Stimulated activated effector memory CD8-positive, alpha-beta T cell treated with anti-CD3 and anti-CD28 coated beads, Interleukin-12 subunit alpha, Interleukin-12 subunit beta, amount 100 ng/mL, for 72 hours (primary cell): ENCODE results near the gene MOV10.
"Not testable (repeated sequence)": the region's sequence is repeated elsewhere in the genome, so short reads cannot be mapped to it uniquely, and the experiment has no call there.

Experiments
- ATAC-seq: fragments of 150-1000 bp; cut with Tn5 transposase; 2 replicates; pipeline ENCODE4 v1.10.0; 2021
- DNase-seq, 2 donors: peaks; one replicate each; pipeline ENCODE4 v3.0.0; 2021 to 2022; ENCODE audit warnings: low spot score in 2 of 2
- H3K27ac Mint-ChIP-seq: one replicate; pipeline ENCODE4 v1.8.0; 2022; ENCODE audit warnings: mild to moderate bottlenecking, mixed read lengths
- H3K36me3 Mint-ChIP-seq: one replicate; pipeline ENCODE4 v1.8.0; 2022; ENCODE audit warnings: mild to moderate bottlenecking, mixed read lengths
- H3K4me1 Mint-ChIP-seq: one replicate; pipeline ENCODE4 v1.8.0; 2022; ENCODE audit warnings: mixed read lengths
- H3K4me3 Mint-ChIP-seq: one replicate; pipeline ENCODE4 v1.8.0; 2022; ENCODE audit warnings: mild to moderate bottlenecking, mixed read lengths
- H3K9me3 Mint-ChIP-seq: one replicate; pipeline ENCODE4 v1.8.0; 2022; ENCODE audit warnings: mixed read lengths

The MOV10 gene

GRCh38 chr1:112721966-112722524 lies 47.6 kb downstream of the MOV10 start:
- no peaks in the 10 kb centered on the region for H3K9me3 Mint-ChIP-seq
- H3K4me3 Mint-ChIP-seq, result peak overlapping the region; percentile 32
- ATAC-seq (no peak), DNase-seq (no peak)
- H3K4me1 Mint-ChIP-seq, result peaks cover 25% of the 10 kb centered on the region
- no peak overlapping the region for H3K27ac Mint-ChIP-seq
- no peaks in the 10 kb centered on the region for H3K36me3 Mint-ChIP-seq

- peak overlapping the region; percentile 11 for H3K27ac Mint-ChIP-seq
- DNase-seq, result no peak
- no peaks in the 10 kb centered on the region for H3K36me3 Mint-ChIP-seq
- peak overlapping the region; percentile 32 for H3K4me3 Mint-ChIP-seq
- peak; percentile 36 for ATAC-seq
- no peaks in the 10 kb centered on the region for H3K9me3 Mint-ChIP-seq
- H3K4me1 Mint-ChIP-seq, result peaks cover 19% of the 10 kb centered on the region
Measured at GRCh38 chr1:112722601-112723510, 48.4 kb downstream of the MOV10 start.

GRCh38 chr1:112723511-112723839 lies 49.0 kb downstream of the MOV10 start:
- DNase-seq (no peak), ATAC-seq (peak; percentile 45)
- H3K4me1 Mint-ChIP-seq, result peaks cover 16% of the 10 kb centered on the region
- peak overlapping the region; percentile 11 for H3K27ac Mint-ChIP-seq
- no peaks in the 10 kb centered on the region for H3K36me3 Mint-ChIP-seq
- H3K9me3 Mint-ChIP-seq, result no peaks in the 10 kb centered on the region
- H3K4me3 Mint-ChIP-seq, result no peak overlapping the region

- not testable (repeated sequence) for H3K4me3 Mint-ChIP-seq, H3K36me3 Mint-ChIP-seq, H3K27ac Mint-ChIP-seq, H3K9me3 Mint-ChIP-seq, DNase-seq, ATAC-seq
- H3K4me1 Mint-ChIP-seq, result peaks cover 12% of the 10 kb centered on the region
Measured at GRCh38 chr1:112724240-112724639, 49.8 kb downstream of the MOV10 start.

- no peaks in the 10 kb centered on the region for H3K9me3 Mint-ChIP-seq
- DNase-seq (no peak), ATAC-seq (peak; percentile 31)
- peaks cover 8% of the 10 kb centered on the region for H3K4me1 Mint-ChIP-seq
- no peak overlapping the region for H3K4me3 Mint-ChIP-seq
- H3K27ac Mint-ChIP-seq, result no peak overlapping the region
- H3K36me3 Mint-ChIP-seq, result no peaks in the 10 kb centered on the region
Measured at GRCh38 chr1:112727716-112728115, 53.3 kb downstream of the MOV10 start.

GRCh38 chr1:112728306-112728971 lies 54.0 kb downstream of the MOV10 start:
- H3K27ac Mint-ChIP-seq, H3K4me1 Mint-ChIP-seq, H3K36me3 Mint-ChIP-seq, DNase-seq, H3K4me3 Mint-ChIP-seq, H3K9me3 Mint-ChIP-seq, ATAC-seq: not testable (repeated sequence)

GRCh38 chr1:112729011-112729410 lies 54.6 kb downstream of the MOV10 start:
- not testable (repeated sequence) for ATAC-seq, H3K27ac Mint-ChIP-seq

GRCh38 chr1:112729909-112730308 lies 55.5 kb downstream of the MOV10 start:
- peak overlapping the region; percentile 18 for H3K27ac Mint-ChIP-seq

More at GRCh38 chr1:112729011-112729410, 54.6 kb downstream of the MOV10 start:
- not testable (repeated sequence) for H3K4me3 Mint-ChIP-seq, H3K36me3 Mint-ChIP-seq, DNase-seq, H3K4me1 Mint-ChIP-seq, H3K9me3 Mint-ChIP-seq

GRCh38 chr1:112731451-112731850 lies 57.0 kb downstream of the MOV10 start:
- H3K9me3 Mint-ChIP-seq, result no peaks in the 10 kb centered on the region
- no peaks in the 10 kb centered on the region for H3K4me1 Mint-ChIP-seq
- ATAC-seq (no peak), DNase-seq (no peak)
- H3K36me3 Mint-ChIP-seq, result no peaks in the 10 kb centered on the region
- no peak overlapping the region for H3K27ac Mint-ChIP-seq
- no peak overlapping the region for H3K4me3 Mint-ChIP-seq

More at GRCh38 chr1:112729909-112730308, 55.5 kb downstream of the MOV10 start:
- no peaks in the 10 kb centered on the region for H3K36me3 Mint-ChIP-seq
- DNase-seq (no peak), ATAC-seq (no peak)
- no peaks in the 10 kb centered on the region for H3K4me1 Mint-ChIP-seq
- no peak overlapping the region for H3K4me3 Mint-ChIP-seq
- no peaks in the 10 kb centered on the region for H3K9me3 Mint-ChIP-seq

- Mint-ChIP-seq H3K9me3 (no peaks in the 10 kb centered on the region), H3K4me3 (no peak overlapping the region), H3K36me3 (no peaks in the 10 kb centered on the region), H3K4me1 (no peaks in the 10 kb centered on the region), H3K27ac (no peak overlapping the region)
- DNase-seq (no peak), ATAC-seq (peak; percentile 90)
Measured at GRCh38 chr1:112735752-112736151, 61.3 kb downstream of the MOV10 start.

- H3K4me3 Mint-ChIP-seq, result no peak overlapping the region
- no peak for DNase-seq
- H3K9me3 Mint-ChIP-seq, result no peaks in the 10 kb centered on the region
- ATAC-seq, result no peak
- no peaks in the 10 kb centered on the region for H3K36me3 Mint-ChIP-seq
- H3K4me1 Mint-ChIP-seq, result no peaks in the 10 kb centered on the region
- H3K27ac Mint-ChIP-seq, result no peak overlapping the region
Measured at GRCh38 chr1:112737573-112737972, 63.1 kb downstream of the MOV10 start.

- peak overlapping the region; percentile 25 for H3K4me3 Mint-ChIP-seq
- no peaks in the 10 kb centered on the region for H3K4me1 Mint-ChIP-seq
- ATAC-seq, result no peak
- H3K36me3 Mint-ChIP-seq, result no peaks in the 10 kb centered on the region
- DNase-seq, result no peak
- H3K27ac Mint-ChIP-seq, result no peak overlapping the region
- H3K9me3 Mint-ChIP-seq, result no peaks in the 10 kb centered on the region
Measured at GRCh38 chr1:112743174-112744008, 68.9 kb downstream of the MOV10 start.

- peak; percentile 49 for ATAC-seq
- Mint-ChIP-seq H3K36me3 (no peaks in the 10 kb centered on the region), H3K9me3 (no peaks in the 10 kb centered on the region), H3K4me1 (no peaks in the 10 kb centered on the region), H3K4me3 (peak overlapping the region; percentile 25), H3K27ac (no peak overlapping the region)
- DNase-seq, result no peak
Measured at GRCh38 chr1:112744009-112744578, 69.6 kb downstream of the MOV10 start.

GRCh38 chr1:112748396-112748795 lies 73.9 kb downstream of the MOV10 start:
- ATAC-seq (no peak), DNase-seq (no peak)
- Mint-ChIP-seq H3K4me1 (no peaks in the 10 kb centered on the region), H3K36me3 (no peaks in the 10 kb centered on the region), H3K4me3 (no peak overlapping the region), H3K9me3 (no peaks in the 10 kb centered on the region), H3K27ac (no peak overlapping the region)
